A172 (cell line): Measurements from ENCODE around the gene RBM15. TPM values are rescaled to one million over a fixed set of nuclear protein-coding genes. Genes with fewer than 3 reads are reported as not detected.
A peak's percentile ranks its signal among the peaks of the same experiment; 100 is the strongest.

ENCODE experiments used
- DNase-seq: peaks from one replicate; pipeline ENCODE4 v3.0.0-alpha.2; 2015; ENCODE audit warnings: low spot score
- total RNA-seq: library from RNA; depleted of rRNA; stranded (reverse); fragments of >200 nt; shearing (Covaris generic); gene quantifications from 2 replicates; pipeline ENCODE4 v1.2.3, GENCODE V29; 2014; rRNA removed

The RBM15 gene
- 25.9 and 27.6 TPM in 2 replicates for total RNA-seq

DNA sequence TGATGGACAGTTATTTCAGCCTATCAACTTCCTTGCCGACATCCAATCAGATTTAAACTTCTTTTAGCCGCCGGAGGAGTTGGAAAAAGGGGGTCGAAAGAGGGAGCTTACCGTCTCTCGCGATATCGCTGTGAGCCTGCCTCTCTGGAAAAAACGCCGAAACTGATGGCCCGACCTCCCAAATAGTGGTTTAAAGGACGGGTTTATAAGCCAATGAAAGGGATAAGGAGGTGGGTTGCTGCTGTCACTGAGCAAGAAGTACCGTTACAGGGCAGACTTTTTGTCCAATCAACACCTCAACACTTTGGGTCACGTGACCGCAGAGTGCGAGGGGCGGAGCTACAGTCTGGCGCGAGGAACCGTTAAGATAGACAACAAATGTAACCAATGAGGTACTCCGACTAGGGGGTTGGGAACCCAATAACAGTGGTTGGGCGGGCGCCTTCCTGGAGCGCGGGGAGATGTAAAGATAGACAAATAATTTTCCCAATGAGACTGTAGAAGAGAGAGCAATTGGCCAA is at the start of gene RBM15:
Gene RBM15, plus strand, starts transcription at position 492 of the 521 bp plus-strand sequence. Its CDS starts 29 bp downstream, at position 521.
- peak; percentile 99 for DNase-seq

DNA sequence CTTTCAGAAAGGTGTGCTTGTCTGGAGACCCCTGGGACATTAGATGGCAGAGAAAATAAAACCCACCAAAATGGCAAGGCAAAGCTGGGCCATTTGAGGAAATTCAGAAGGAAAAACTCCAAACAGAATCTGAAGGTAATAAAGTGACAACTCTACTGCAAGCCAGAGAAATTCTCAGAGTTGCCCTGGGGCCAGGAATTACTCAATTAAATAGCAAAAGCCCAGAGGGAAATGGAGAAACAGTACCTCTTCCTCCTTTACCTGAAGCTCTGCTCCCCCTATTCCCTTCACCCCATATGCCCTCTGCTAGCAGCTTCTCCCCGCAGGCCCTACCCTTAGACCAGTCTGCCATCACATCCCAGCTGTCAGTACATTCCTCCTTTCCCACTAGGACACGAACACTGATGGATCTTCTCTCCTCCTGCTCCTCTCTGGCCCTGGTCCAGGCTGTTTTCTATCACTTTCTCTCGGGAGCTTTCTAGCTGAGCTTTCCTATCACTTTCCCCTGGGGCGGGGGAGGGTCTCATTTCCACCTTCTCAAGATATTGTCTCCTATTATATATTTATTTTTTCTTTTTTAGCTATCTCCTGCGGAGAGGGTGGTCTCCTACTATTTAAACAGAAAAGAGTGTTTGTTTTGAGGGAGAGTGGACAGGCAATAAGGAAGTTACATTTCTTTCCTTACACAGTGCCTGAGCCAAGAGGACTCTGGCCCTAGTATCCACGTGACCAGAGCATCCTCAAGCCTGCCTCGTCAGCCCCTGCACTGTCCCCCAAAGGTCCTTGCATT is 47.7 kb upstream of the RBM15 start:
- no peak for DNase-seq

DNA sequence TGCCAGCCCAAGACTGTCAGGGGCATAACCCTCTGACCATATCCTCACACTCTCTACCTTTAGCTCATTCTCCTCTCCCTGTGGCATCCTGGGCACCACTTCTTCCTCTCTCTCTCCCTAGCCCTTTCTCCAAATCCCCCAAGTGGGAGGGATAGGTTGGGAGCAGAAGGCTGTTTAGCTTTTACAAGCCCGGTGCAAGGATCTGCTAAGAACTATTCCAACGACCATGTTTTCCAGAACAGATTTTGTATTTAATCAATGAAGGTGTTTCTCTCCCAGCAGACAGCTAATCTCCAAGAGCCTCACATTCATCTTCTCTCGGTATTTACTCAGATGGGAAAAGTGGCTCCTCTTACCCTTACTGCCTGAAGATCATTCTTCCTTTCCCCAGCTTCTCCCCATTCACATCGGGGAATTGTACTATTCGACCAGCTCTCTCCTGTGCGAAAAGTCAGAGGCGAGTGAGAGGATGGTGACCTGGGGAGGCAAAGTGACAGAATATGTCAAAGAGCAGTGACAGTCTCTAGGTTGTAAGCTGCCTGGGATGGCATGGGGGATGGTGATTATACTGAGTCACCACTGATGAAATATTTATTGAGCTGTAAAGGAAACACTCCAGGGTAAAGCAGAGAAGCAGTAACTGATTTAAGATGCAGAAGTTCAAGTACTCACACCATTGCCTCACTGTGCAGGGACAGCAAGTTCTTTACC is 47.0 kb upstream of the RBM15 start:
- DNase-seq, result peak; percentile 24

DNA sequence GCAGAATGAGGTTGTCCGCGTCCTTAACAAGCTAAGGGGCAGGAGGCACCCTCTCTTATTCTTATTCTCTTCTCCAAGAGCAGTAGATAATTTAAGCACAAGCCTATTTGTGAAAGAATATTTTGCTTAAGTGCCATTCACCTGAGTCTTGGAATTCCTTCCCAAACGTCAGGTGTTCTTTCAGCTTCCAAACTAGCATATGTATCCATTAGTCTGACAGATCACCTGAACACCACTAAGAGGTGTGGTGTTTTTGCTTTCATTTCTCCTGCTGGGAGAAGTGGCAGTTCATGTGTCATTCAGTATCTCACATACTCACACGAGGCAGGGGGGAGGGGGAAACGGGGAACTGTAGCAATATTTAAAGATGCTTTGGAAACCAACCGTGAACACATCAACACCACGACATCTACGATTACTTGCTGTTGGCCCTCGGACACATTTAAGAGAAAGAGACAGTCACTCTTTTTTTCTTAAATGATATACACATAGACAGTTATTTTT is 45.5 kb upstream of the RBM15 start:
- no peak for DNase-seq

DNA sequence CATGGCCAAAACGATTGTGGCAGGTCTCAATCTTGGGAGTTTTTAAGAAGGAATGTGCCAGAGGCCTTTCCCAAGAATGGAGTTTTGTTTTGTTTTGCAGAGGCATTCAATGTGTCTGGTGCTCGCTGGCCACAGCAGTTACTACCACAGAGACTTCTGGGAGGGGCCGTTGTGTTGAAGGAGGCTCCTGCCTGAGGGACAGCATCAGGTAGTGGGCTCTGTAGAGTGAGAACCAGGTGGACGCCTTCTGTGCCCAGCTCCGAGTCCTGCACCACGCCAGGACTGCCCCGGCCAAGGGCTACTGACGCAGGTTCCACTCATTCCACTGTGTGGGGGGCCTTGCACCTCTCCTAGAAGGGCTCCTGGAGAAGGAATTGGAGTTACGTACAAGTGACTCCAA is 44.9 kb upstream of the RBM15 start:
- DNase-seq, result no peak

- DNase-seq, result no peak
Measured at GRCh38 chr1:110298991-110299390, 40.2 kb upstream of the RBM15 start.

GRCh38 chr1:110300412-110301085 is 38.6 kb upstream of the RBM15 start:
- no peak for DNase-seq

DNA sequence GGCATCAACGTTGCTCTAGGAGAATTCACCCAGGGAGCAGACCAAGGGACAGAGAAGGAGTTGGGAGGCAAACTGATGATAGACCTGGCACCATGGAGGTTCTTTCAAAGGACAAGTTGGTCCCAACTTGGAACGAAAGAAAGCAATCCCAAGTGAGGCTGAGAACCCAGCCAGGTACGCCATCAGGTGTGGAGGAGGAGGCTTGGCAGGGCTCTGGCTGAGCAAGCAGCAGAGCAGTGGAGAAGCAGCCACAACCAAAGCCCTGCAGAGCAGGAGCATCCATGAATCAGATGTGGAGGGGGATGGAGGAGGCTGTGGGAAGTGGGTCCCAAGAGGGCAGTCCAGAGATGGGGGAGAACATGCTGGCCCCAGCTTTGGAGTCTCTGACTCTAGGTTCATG is 36.3 kb upstream of the RBM15 start:
- DNase-seq, result no peak

DNA sequence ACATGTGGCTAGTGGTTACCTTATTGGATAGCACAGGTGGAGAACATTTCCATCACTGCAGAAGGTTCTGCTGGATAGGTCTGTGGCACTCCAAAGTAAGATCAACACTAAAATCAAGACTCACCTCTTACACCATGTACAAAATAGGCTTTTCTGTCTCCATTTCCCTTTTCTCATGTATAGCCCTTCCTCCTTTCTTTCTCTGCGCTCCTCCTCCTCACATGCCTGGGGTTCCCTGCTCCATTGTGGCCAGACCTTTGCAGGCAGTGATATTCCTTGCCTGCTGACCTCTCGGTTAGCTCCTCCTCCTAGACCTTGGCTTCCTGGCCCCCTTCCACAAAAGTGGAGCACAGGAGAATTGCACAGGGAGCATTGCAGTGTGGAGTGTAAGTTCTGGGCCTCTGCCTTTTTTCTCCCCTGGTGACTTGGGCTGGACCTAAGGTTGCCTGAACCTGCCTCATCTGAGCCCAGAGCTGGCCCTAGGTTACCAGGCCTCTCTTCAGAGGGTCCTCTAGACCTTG is 33.2 kb upstream of the RBM15 start:
- no peak for DNase-seq

DNA sequence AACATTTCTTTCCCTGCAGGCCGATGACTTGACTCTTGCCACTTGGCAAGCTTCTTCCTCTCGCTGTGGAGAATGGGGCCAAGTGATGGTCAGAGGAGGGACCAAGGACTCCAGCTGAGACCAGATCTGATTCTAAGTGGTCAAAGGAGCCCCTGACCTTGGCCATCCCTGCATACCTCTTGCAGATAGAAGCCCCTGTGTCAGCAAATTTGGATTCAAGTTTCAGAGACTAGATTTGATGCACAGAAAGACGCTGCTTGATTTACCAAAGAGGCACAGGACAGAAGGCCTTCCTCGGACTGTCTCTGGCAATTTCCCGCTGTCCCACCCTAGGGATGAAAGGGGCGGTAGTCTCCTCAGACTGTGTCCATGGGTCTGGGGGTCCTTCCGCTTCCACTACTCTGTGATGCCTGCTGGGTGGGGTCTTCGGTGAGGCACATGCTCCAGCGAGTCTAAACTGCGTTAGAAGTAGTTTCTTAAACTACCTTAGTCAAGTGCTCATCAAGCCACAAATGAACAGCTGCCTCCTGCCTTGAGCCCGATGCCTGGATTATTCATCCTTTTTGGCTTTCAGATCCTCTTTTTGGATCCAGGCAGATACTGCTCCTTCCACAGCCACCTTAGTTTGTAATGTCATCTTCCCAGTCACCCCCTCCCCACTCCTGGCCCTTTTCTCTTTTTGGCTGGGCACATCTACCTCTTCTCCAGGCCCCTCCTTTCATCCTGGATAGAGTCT is 31.8 kb upstream of the RBM15 start:
- no peak for DNase-seq

DNA sequence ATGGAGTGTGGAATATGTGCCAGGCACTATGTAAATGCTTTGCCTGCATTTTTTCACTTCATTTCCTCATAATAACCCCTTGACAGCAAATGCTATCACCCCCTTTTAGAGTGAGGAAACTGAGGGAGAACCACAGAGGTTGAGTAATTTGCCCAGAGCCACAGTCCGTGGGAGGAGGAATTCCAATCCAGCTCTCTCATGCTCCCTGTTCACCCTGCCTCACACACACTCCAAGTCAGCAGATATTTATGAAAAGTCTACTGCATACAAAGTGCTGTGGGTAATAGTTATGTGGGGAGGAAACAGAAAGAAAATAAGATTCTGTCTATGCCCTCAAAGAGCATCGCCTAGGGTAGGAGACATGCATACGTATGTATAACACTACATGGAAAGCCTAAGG is 30.9 kb upstream of the RBM15 start:
- no peak for DNase-seq

- DNase-seq, result peak; percentile 6
Measured at GRCh38 chr1:110309139-110309538, 30.0 kb upstream of the RBM15 start.

- DNase-seq, result peak; percentile 42
Measured at GRCh38 chr1:110309767-110310166, 29.4 kb upstream of the RBM15 start.

DNA sequence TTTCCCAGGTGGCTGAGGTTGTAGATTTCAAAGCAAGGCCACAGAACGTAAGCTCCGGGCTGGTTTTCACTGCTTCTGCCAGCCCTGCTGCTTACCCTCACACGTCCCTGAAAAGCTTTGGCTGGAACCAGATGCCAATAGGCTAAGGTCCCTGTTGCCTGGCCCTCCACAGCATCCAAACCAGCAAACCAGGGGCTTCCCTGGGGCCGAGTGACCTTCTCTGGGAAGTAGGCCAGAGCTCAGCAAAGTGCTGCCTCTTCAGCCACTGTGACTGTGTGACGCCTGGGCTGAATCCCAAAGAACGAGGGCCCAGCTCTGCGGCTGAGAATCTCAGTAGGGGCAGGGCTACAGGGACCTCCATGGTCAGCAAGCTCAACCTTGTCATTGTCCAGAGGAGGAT is 28.9 kb upstream of the RBM15 start:
- DNase-seq, result no peak

DNA sequence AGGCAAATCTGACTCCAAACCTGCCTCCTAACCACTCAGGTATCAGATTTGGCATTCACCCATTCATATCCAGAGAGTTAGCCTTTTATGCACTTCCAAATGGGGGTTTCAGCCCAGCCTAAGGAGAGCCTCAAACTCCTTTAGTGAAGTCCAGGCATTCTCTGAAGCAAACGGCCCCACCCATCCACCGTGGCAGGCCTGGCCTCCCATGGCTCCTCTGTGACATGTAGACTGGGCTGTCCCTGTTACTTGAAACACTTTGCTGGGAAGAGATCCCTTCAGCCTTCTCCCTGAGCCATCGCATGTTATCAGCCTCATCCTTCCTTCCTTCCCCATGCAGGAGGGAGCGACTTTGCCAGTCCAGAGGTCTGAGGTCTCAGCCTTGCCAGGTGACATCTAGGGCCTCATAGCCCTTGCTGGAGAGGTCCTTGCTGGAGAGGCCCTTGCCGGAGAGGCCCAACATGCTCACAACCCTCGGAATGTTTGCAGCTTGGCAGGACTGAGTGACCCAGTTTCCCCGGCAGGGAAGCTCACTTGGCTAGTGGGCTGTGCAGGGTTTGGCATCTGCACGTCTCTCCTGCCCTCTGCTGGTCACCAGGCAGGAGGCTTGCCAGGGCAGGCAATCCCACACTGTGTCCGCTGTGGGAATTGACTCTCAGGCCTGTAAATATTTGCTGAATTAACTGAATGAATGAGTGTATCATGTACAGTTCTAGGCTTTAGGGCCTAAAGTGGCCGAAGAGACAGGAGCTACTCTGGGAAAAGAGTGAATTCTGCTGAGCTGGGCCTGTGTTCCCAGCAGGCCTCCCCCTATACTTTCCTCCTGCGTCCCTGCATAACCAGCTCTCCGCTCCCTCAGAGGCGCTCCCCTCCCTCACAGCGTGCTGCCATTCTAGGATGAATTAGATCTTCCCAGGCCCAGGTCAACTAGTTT is 26.7 kb upstream of the RBM15 start:
- peak; percentile 50 for DNase-seq

GRCh38 chr1:110316735-110317134 is 22.4 kb upstream of the RBM15 start:
- no peak for DNase-seq

GRCh38 chr1:110318046-110318445 is 21.1 kb upstream of the RBM15 start:
- no peak for DNase-seq

- no peak for DNase-seq
Measured at GRCh38 chr1:110319332-110320167, 19.6 kb upstream of the RBM15 start.

DNA sequence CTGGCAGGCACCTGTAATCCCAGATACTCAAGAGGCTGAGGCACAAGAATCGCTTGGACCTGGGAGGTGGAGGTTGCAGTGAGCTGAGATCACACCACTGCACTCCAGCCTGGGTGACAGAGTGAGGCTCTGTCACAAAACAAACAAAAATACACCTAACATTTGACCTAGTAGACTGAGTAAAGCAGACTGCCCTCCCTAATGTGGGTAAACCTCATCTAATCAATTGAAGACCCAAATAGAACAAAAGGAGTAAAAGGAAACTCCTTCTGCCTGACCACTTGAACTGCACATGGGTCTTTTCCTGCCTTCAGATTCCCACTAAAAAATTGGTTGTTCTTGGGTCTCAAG is 19.0 kb upstream of the RBM15 start:
- no peak for DNase-seq
